Naive B cell (primary cell): ENCODE measurements around the gene PCDHGA1. TPM values are rescaled to one million over a fixed set of nuclear protein-coding genes. Genes with fewer than 3 reads are reported as not detected.
A peak's percentile ranks its signal among the peaks of the same experiment; 100 is the strongest.
"Not testable (repeated sequence)": the region's sequence is repeated elsewhere in the genome, so short reads cannot be mapped to it uniquely, and the experiment has no call there.

Experiments used
- ATAC-seq, 2 donors: fragments of 150-1000 bp; cut with Tn5 transposase; 2 replicates each; pipeline ENCODE4 v1.10.0; 2021; ENCODE audit warnings: low read depth in 2 of 2, mild to moderate bottlenecking in 2 of 2, moderate library complexity in 2 of 2
- DNase-seq: peaks from one replicate; pipeline ENCODE4 v3.0.0; 2022
- H3K27ac Mint-ChIP-seq, 6 donors: one replicate each; pipeline ENCODE4 v1.8.0; 2020 to 2022; ENCODE audit warnings: mild to moderate bottlenecking in 6 of 6, mixed read lengths in 6 of 6, moderate library complexity in 5 of 6, inconsistent platforms in 2 of 6
- H3K27me3 Mint-ChIP-seq, 3 donors: one replicate each; pipeline ENCODE4 v1.8.0; 2021 to 2022; ENCODE audit warnings: mixed read lengths in 3 of 3, mild to moderate bottlenecking in 1 of 3
- H3K36me3 Mint-ChIP-seq, 2 donors: one replicate each; pipeline ENCODE4 v1.8.0; 2020 to 2022; ENCODE audit warnings: mixed read lengths in 2 of 2, inconsistent platforms in 1 of 2, mild to moderate bottlenecking in 1 of 2
- H3K4me1 Mint-ChIP-seq, 3 donors: one replicate each; pipeline ENCODE4 v1.8.0; 2020 to 2022; ENCODE audit warnings: mixed read lengths in 3 of 3, inconsistent platforms in 1 of 3, mild to moderate bottlenecking in 1 of 3, moderate library complexity in 1 of 3
- H3K4me3 Mint-ChIP-seq, 8 donors: one replicate each; pipeline ENCODE4 v1.8.0; 2020 to 2022; ENCODE audit warnings: mild to moderate bottlenecking in 8 of 8, mixed read lengths in 8 of 8, moderate library complexity in 8 of 8, inconsistent platforms in 2 of 8
- H3K9me3 Mint-ChIP-seq, 7 donors: one replicate each; pipeline ENCODE4 v1.8.0; 2020 to 2022; ENCODE audit warnings: mixed read lengths in 7 of 7, mild to moderate bottlenecking in 5 of 7, inconsistent platforms in 2 of 7, moderate library complexity in 1 of 7
- polyA plus RNA-seq, 6 donors: library from polyadenylated mRNA; unstranded; fragments of 300-500 nt; fragmentation: Illumina TruSeq; gene quantifications; one replicate each; pipeline ENCODE4 v1.2.3, GENCODE V29; 2021; ENCODE audit warnings: low read depth in 6 of 6

PCDHGA1 gene
- polyA plus RNA-seq, 6 donors from 2014 or later: not detected

- peaks cover 8 to 67% (median 45%) of the 10 kb centered on the region in 7 donors for H3K9me3 Mint-ChIP-seq
- peaks cover 8 to 30% of the 10 kb centered on the region in 2 donors for H3K36me3 Mint-ChIP-seq
- H3K4me3 Mint-ChIP-seq: peak within 1 kb of the TSS in 5 of 8 donors; percentile 5 to 57 (median 29)
- peaks cover 44 to 66% (median 44%) of the 10 kb centered on the region in 3 donors for H3K27me3 Mint-ChIP-seq
- DNase-seq: no peak
- peaks cover 4 to 6% (median 6%) of the 10 kb centered on the region in 3 donors for H3K4me1 Mint-ChIP-seq
- ATAC-seq: no peak
- H3K27ac Mint-ChIP-seq: peak within 1 kb of the TSS in 1 of 6 donors; percentile 30
Observed at GRCh38 chr5:141373673-141374317, 43.5 kb downstream of the PCDHGA1 start, which contains the start of gene PCDHGA6. Gene PCDHGA6, plus strand, starts transcription at chr5:141373891. Its CDS starts 193 bp downstream, at chr5:141374084.

- H3K36me3 Mint-ChIP-seq: peaks cover 8 to 30% of the 10 kb centered on the region in 2 donors
Observed at GRCh38 chr5:141374627-141375026, 44.3 kb downstream of the PCDHGA1 start.

DNA sequence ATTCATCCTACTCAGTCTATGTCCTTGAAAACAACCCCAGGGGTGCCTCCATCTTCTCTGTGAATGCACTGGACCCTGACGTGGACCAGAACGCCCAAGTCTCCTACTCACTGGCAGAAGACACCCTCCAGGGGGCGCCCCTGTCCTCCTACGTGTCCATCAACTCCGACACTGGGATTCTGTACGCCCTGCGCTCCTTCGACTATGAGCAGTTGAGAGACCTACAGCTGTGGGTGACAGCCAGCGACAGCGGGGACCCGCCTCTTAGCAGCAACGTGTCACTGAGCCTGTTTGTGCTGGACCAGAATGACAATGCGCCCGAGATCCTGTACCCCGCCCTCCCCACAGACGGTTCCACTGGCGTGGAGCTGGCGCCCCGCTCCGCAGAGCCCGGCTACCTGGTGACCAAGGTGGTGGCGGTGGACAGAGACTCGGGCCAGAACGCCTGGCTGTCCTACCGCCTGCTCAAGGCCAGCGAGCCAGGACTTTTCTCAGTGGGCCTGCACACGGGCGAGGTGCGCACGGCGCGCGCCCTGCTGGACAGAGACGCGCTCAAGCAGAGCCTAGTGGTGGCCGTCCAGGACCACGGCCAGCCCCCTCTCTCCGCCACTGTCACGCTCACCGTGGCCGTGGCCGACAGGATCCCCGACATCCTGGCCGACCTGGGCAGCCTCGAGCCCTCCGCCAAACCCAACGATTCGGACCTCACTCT lies 45.3 kb downstream of the PCDHGA1 start:
- Mint-ChIP-seq H3K9me3 (peaks cover 8 to 67% (median 40%) of the 10 kb centered on the region in 7 donors), H3K36me3 (peaks cover 8 to 22% of the 10 kb centered on the region in 2 donors), H3K27me3 (peaks cover 29 to 68% (median 38%) of the 10 kb centered on the region in 3 donors), H3K27ac (peak overlapping the region in 2 of 6 donors; percentile 24 to 65)
- H3K4me3 Mint-ChIP-seq, ATAC-seq, H3K4me1 Mint-ChIP-seq, DNase-seq: not testable (repeated sequence)

More at GRCh38 chr5:141374627-141375026, 44.3 kb downstream of the PCDHGA1 start:
- H3K4me3 Mint-ChIP-seq: no peak overlapping the region
- H3K27me3 Mint-ChIP-seq: peaks cover 39 to 69% (median 41%) of the 10 kb centered on the region in 3 donors
- peak overlapping the region in 1 of 6 donors; percentile 30 for H3K27ac Mint-ChIP-seq
- H3K4me1 Mint-ChIP-seq: peaks cover 4 to 6% (median 6%) of the 10 kb centered on the region in 3 donors
- ATAC-seq: no peak
- DNase-seq: no peak
- peaks cover 8 to 64% (median 45%) of the 10 kb centered on the region in 7 donors for H3K9me3 Mint-ChIP-seq

GRCh38 chr5:141382469-141383294 lies 52.4 kb downstream of the PCDHGA1 start, which contains the start of gene PCDHGA7:
Gene PCDHGA7, plus strand, starts transcription at chr5:141382742. Its CDS starts 158 bp downstream, at chr5:141382900.
- ATAC-seq (peak in 1 of 2 donors; percentile 28), DNase-seq (no peak)
- H3K9me3 Mint-ChIP-seq: peaks cover 0 to 68% (median 35%) of the 10 kb centered on the region in 7 donors
- H3K36me3 Mint-ChIP-seq: peaks cover 6 to 9% of the 10 kb centered on the region in 2 donors
- peak within 1 kb of the TSS in 3 of 6 donors; percentile 37 to 86 (median 63) for H3K27ac Mint-ChIP-seq
- H3K4me3 Mint-ChIP-seq: peak within 1 kb of the TSS; percentile 18 to 87 (median 64)
- peaks cover 52 to 67% (median 57%) of the 10 kb centered on the region in 3 donors for H3K27me3 Mint-ChIP-seq
- peaks cover 0 to 6% (median 2%) of the 10 kb centered on the region in 3 donors for H3K4me1 Mint-ChIP-seq

DNA sequence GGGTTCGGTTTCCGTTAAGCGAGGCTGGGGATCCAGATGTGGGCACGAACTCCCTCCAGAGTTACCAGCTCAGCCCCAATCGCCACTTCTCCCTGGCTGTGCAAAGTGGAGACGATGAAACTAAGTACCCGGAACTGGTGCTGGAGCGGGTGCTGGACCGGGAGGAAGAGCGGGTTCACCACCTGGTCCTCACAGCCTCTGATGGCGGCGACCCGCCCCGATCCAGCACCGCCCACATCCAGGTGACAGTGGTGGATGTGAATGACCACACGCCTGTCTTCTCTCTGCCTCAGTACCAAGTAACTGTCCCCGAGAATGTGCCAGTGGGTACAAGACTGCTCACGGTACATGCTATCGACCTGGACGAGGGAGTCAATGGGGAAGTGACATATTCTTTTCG lies 53.0 kb downstream of the PCDHGA1 start:
- Mint-ChIP-seq H3K27ac (peak overlapping the region in 1 of 6 donors; percentile 63), H3K36me3 (peaks cover 7 to 11% of the 10 kb centered on the region in 2 donors), H3K4me1 (peaks cover 0 to 6% (median 2%) of the 10 kb centered on the region in 3 donors), H3K9me3 (peaks cover 0 to 66% (median 37%) of the 10 kb centered on the region in 7 donors), H3K4me3 (peak overlapping the region in 5 of 8 donors; percentile 18 to 65 (median 42)), H3K27me3 (peaks cover 55 to 69% (median 59%) of the 10 kb centered on the region in 3 donors)
- ATAC-seq (no peak), DNase-seq (no peak)

GRCh38 chr5:141384471-141385267 lies 54.4 kb downstream of the PCDHGA1 start:
- Mint-ChIP-seq H3K36me3 (peaks cover 15 to 20% of the 10 kb centered on the region in 2 donors), H3K9me3 (peaks cover under 1 to 79% (median 42%) of the 10 kb centered on the region in 7 donors), H3K27me3 (peaks cover 57 to 73% (median 72%) of the 10 kb centered on the region in 3 donors), H3K27ac (peak overlapping the region in 1 of 6 donors; percentile 44), H3K4me3 (no peak overlapping the region), H3K4me1 (peaks cover 0 to 6% (median 2%) of the 10 kb centered on the region in 3 donors)
- DNase-seq: no peak
- ATAC-seq: no peak

- not testable (repeated sequence) for DNase-seq, ATAC-seq, H3K4me1 Mint-ChIP-seq, H3K27ac Mint-ChIP-seq
- Mint-ChIP-seq H3K4me3 (peak within 1 kb of the TSS in 7 of 8 donors; percentile 29 to 77 (median 51)), H3K27me3 (peaks cover 65 to 79% (median 79%) of the 10 kb centered on the region in 3 donors), H3K9me3 (peaks cover 4 to 82% (median 43%) of the 10 kb centered on the region in 7 donors), H3K36me3 (peaks cover 20 to 27% of the 10 kb centered on the region in 2 donors)
Observed at GRCh38 chr5:141387557-141388311, 57.4 kb downstream of the PCDHGA1 start, which contains the start of gene PCDHGB4. Gene PCDHGB4, plus strand, starts transcription at chr5:141387698. Its CDS starts 187 bp downstream, at chr5:141387885.

GRCh38 chr5:141388661-141389060 lies 58.3 kb downstream of the PCDHGA1 start:
- ATAC-seq (no peak), DNase-seq (no peak)
- peaks cover 67 to 79% (median 74%) of the 10 kb centered on the region in 3 donors for H3K27me3 Mint-ChIP-seq
- peak overlapping the region in 1 of 6 donors; percentile 53 for H3K27ac Mint-ChIP-seq
- H3K4me3 Mint-ChIP-seq: peak overlapping the region in 2 of 8 donors; percentile 16 to 74
- peaks cover 23 to 26% of the 10 kb centered on the region in 2 donors for H3K36me3 Mint-ChIP-seq
- H3K9me3 Mint-ChIP-seq: peaks cover 4 to 82% (median 43%) of the 10 kb centered on the region in 7 donors
- H3K4me1 Mint-ChIP-seq: peaks cover 0 to 4% (median 0%) of the 10 kb centered on the region in 3 donors

- Mint-ChIP-seq H3K4me3 (peak overlapping the region in 2 of 8 donors; percentile 2 to 42), H3K27me3 (peaks cover 66 to 79% (median 74%) of the 10 kb centered on the region in 3 donors), H3K27ac (peak overlapping the region in 2 of 6 donors; percentile 53 to 75), H3K4me1 (peaks cover 0 to 4% (median 0%) of the 10 kb centered on the region in 3 donors), H3K36me3 (peaks cover 30% of the 10 kb centered on the region in 2 donors), H3K9me3 (peaks cover 4 to 82% (median 43%) of the 10 kb centered on the region in 7 donors)
- ATAC-seq: no peak
- no peak for DNase-seq
Observed at GRCh38 chr5:141389153-141390042, 59.1 kb downstream of the PCDHGA1 start.

DNA sequence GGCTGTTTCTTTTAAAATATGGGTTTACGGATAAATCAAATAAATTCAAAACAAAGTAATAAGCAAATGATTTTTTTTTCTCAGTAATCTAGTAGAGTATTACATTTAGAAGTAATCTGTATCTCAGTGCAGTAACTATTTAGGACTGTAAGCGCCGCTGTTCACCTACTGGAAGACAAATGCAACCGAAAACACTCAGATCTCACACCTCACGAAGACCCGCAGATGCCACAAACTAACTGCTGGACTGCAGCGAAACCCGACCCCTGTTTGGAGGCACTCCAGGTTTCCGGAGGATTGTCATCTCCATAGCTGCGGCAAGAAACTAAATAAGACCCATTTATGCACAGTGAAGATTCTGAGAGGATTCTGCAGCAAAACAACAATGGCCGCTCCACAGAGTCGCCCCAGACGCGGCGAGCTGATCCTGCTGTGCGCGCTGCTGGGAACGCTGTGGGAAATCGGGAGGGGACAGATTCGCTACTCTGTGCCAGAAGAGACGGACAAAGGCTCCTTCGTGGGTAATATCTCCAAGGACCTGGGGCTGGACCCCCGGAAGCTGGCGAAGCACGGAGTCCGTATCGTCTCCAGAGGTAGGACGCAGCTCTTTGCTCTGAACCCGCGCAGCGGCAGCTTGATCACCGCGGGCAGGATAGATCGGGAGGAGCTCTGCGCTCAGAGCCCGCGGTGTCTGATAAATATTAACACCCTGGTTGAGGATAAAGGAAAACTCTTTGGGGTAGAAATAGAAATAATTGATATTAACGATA lies 62.3 kb downstream of the PCDHGA1 start, which contains the start of gene PCDHGA8:
Gene PCDHGA8 (plus strand): TSS at position 205 of the 770 bp plus-strand sequence. CDS start 181 bp downstream, at position 386.
- peaks cover 56 to 77% (median 60%) of the 10 kb centered on the region in 3 donors for H3K27me3 Mint-ChIP-seq
- peak within 1 kb of the TSS in 3 of 8 donors; percentile 12 to 41 (median 21) for H3K4me3 Mint-ChIP-seq
- peaks cover 24 to 31% of the 10 kb centered on the region in 2 donors for H3K36me3 Mint-ChIP-seq
- peak within 1 kb of the TSS in 4 of 6 donors; percentile 47 to 81 (median 74) for H3K27ac Mint-ChIP-seq
- no peak for DNase-seq
- ATAC-seq: no peak
- H3K9me3 Mint-ChIP-seq: peaks cover 4 to 70% (median 38%) of the 10 kb centered on the region in 7 donors
- H3K4me1 Mint-ChIP-seq: peaks cover 0 to 4% (median 0%) of the 10 kb centered on the region in 3 donors
